ENCODE data around the gene NAALADL1.
"Not testable (repeated sequence)": the region's sequence is repeated elsewhere in the genome, so short reads cannot be mapped to it uniquely, and the experiment has no call there.

Gene NAALADL1

GRCh38 chr11:65047581-65048422 is 10.6 kb downstream of the NAALADL1 start:
- no peak for DNase-seq

DNA sequence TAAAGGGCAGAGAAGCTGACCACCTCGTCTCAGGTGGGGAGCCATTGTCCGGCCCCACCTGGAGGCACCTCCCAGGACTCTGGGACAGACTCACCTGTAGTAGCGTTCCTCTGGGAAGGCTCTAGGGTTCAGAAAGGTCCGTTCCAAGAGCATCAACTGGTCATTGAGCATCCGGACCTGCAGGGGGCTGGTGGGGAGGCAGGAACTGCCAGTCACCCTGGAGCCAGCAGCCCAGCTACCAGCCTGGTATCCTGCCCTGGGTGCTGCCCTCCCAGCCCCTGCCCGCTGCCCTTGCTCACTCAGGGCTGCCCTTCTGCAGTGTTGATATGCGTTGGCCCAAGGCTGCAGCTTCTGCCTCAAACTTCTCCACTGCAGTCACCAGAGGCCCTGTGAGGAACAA is 12.6 kb downstream of the NAALADL1 start:
- no peak for DNase-seq

DNA sequence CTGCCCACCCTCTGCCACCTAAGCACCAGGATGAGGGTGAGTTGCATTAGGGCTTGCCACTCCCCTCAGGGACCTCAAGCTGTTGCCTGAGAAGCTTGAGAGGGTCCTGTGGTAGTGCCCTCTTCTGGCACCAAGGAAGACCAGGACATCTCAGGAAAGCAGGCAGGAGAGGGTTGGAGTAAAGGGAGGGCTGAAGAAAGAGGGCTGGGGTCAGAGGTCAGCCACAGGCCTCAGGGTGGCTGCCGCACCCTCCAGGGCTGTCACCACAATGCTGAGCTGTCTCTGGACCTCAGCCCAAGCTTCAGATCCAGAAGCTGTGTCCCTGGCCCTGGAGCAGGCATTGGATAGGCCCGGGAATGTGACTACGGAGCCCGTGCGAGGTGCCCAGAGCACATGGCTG is 13.3 kb downstream of the NAALADL1 start:
- DNase-seq = no peak

DNA sequence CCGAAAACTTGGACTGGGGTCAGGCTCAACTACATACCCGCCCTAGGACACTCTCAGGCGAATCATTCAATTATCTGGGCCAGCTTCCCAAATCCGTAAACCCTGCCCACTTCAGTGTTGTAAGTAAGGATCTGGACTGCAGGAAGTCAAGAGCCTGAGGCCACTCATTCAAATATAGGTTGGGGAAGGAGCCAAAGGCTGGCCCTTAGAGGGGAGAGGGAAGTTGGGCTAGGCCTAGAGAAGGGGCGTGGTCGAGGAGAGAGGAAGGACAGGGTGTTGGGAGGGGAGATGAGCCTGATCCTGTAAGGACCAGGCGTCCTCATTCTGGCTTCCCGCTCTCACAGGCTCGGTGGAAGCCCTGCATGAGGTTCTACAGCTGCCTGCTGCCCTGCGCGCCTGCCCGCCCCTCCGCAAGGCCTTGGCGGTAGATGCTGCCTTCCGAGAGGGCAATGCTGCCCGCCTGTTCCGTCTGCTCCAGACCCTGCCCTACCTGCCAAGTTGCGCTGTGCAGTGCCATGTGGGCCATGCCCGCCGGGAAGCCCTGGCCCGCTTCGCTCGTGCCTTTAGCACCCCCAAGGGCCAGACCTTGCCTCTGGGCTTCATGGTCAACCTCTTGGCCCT is 14.4 kb downstream of the NAALADL1 start:
- no peak for DNase-seq

DNA sequence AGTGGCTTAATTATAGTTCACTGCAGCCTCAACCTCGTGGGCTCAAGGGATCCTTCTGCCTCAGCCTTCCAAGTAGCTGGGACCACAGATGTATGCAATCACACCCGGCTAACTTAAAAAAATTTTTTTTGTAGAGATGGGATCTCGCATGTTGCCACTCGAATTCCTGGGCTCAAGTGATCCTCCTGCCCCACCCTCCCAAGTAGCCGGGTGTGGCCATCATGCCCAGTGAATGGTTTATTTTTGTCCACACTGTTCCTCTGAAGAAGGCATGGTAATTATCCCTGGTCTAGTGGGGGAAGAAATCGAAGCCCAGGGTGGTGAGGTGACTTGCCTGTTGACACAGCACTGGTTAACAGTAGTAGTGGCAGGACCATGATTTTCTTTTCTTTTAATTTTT is 15.5 kb downstream of the NAALADL1 start:
- DNase-seq = no peak

DNA sequence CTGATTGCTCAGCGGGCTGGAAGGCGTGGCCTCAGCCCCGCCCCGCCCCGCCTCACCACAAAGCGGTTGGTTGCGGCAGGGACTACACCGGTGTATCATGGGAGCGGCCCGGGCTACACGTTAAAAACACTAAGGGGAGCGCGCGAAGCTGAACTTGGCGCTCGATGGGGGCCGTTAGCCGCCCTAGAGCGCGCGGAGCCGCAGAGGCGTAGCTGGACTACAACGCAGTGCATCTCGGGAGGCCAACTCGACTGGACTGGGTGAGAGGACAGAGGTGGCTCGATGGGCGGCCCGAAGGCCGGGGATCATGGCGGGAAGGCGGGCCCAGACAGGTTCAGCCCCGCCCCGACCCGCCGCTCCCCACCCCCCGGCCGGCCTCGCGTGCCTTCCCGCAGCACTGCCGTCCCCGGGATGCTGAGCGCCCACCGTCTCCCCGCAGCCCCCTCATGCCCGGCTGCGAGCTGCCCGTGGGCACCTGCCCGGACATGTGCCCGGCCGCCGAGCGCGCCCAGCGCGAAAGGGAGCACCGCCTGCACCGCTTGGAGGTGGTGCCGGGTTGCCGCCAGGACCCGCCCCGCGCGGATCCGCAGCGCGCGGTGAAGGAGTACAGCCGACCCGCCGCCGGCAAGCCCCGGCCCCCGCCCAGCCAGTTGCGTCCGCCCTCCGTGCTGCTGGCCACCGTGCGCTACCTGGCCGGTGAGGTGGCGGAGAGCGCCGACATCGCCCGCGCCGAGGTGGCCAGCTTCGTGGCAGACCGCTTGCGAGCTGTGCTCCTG is 17.3 kb downstream of the NAALADL1 start, which contains the start of gene SAC3D1:
TSS of gene SAC3D1 (plus strand) at position 364 of the 776 bp plus-strand sequence. CDS start at position 447, 83 bp downstream.
- DNase-seq = peak; percentile 91 to 92

DNA sequence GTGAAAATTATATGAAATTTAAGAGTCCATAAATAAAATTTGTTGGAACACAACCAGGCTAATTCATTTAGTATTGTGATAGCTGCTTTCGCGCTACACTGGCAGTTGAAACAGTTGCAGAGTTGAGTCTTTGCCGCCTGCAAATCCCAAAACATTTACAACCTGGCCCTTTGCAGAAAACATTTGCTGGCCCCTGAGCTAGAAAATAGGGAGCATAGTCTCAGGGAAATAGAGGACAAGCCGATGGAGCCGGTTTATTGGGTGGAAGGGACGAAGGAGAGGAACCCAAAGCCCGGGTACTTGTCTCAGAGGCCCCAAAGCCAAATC is 17.9 kb downstream of the NAALADL1 start:
- DNase-seq = no peak

- DNase-seq = no peak
Observed at GRCh38 chr11:65036931-65037330, 21.4 kb downstream of the NAALADL1 start.

GRCh38 chr11:65035579-65035978 is 22.8 kb downstream of the NAALADL1 start:
- DNase-seq = no peak

- DNase-seq = no peak
Observed at GRCh38 chr11:65034423-65034822, 23.9 kb downstream of the NAALADL1 start.

- no peak for DNase-seq
Observed at GRCh38 chr11:65032216-65032615, 26.1 kb downstream of the NAALADL1 start.

GRCh38 chr11:65027213-65028067 is 30.9 kb downstream of the NAALADL1 start, which contains the start of gene SNX15:
Gene SNX15 (plus strand): TSS chr11:65027439. CDS start chr11:65027538, 99 bp downstream.
- peak; percentile 95 to 97 for DNase-seq

GRCh38 chr11:65026810-65027209 is 31.5 kb downstream of the NAALADL1 start:
- DNase-seq = no peak

- not testable (repeated sequence) for DNase-seq
Observed at GRCh38 chr11:65023502-65023901, 34.9 kb downstream of the NAALADL1 start.

GRCh38 chr11:65021509-65021908 is 36.8 kb downstream of the NAALADL1 start:
- DNase-seq = no peak

DNA sequence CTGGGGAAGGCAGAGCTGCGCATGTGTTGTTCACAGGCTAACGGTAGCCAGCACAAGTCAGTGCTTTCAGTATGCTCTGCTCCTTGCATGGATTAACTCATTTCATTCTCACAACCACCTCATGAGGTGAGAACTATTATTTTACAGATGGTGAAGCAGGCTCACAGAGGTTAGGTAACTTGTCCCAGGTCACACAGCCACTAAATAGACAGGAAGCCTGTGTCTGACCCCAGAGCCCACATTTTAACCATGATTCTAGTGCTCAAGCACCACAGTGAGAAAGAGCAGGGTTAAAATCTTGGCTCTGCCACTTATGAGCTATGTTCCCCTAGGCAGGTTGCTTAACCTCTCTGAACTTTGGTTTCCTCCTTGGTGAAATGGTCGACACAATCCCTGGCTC is 37.4 kb downstream of the NAALADL1 start:
- no peak for DNase-seq

DNA sequence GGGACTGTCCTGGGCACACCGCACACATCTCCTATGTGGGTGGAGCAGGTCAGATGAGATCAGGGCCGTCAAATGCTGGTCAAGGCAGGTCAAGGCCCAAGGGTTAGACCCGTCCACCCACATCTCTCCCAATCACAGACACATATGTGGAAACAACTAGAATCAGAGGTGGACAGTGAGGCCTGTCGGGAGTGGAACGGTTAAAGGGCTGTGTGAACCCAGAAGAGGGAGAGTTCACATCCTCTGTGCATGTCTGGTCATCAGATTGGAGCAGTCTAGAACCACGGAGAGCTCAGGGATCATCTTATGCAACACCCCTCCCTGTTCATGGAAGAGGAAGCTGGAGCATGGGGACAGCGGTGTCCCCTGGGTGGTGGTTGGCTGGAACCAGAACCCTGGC is 38.5 kb downstream of the NAALADL1 start:
- no peak for DNase-seq

DNA sequence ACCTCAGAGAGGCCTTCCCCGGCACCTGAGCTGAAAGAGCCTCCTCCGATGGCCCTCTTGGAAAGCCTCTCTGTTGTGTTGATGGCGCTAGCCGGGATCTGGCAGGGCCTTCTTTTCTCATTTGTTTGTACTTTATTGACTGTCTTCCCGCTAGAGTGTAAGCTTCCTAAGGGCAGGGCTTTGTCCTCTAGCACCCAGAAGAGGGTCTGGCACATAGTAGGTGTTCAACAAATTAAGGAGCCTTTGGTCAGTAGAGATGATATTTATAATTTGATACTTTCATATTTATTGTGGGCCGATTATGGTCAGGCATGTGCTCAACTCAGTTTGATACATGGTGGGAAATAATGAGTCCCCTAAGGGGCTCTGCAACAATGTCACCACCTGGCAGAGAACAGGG is 40.4 kb downstream of the NAALADL1 start:
- no peak for DNase-seq

DNA sequence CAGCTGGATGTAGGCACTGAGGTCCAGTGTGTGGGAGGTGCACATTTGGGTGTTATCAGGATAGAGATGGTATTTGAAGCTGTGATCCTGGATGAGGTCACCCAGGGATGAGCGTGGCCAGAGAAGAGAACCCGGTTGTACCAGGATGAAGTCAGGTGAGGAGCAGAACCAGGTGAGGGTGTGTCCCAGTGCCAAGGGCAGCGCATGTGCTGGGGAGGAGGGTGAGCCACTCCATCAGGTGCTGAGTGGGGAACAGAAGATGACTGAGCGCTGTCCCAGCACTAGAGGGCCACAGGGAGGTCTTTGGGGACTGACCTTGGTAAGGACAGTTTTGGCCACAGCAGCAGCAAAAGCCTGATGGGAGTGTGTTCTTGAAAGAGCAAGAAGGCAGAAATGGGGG is 41.6 kb downstream of the NAALADL1 start:
- DNase-seq = no peak

- DNase-seq = no peak
Observed at GRCh38 chr11:65014726-65015227, 43.6 kb downstream of the NAALADL1 start.

DNA sequence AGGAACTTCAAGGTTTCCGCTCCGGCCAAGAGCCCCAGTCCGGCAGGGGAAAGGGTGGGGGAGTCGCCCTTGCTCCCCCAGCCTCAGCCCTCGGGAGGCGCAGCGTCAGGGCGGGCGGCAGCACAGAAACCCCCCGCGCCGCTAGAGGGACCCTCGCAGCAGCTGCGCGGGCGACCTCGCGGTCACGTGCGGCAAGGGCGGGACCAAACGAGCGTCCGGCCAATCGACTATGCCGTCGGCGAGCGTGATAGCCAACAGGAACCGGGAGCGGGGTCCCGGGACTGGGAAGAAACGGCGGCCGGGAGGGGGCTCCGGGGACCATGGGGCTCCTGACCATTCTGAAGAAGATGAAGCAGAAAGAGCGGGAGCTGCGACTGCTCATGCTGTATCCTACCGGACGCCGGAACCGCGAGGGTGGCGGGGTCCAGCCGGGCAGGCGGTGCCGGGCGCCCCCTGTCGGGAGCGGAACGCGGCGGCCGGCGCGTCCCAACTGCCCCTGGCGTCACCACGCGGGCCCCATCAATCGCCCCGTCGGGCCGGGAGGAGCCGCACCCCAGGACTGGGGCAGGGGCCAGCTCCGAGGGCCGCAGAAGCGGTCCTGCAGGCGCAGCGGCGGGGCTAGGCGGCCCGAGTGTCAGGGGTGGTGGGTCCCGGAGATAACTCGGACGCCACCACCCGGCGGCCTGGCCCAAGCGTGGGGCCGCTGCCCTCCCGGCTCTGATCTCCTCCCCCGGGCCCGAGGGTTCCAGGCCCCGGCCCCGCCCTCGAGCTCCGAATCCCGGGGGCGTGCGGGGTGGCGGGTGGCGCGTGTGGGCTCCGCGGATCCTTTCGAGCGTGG is 44.2 kb downstream of the NAALADL1 start, which contains the start of gene ARL2:
TSS of gene ARL2 (plus strand) at position 273 of the 838 bp plus-strand sequence. CDS start at position 321, 48 bp downstream.
- peak; percentile 84 to 94 for DNase-seq

Measured in NCI-H1930 (cell line).